ENCODE results near the gene CGREF1. TPM values are rescaled to one million over a fixed set of nuclear protein-coding genes. Genes with fewer than 3 reads are reported as not detected.

CGREF1 gene
- total and polyA plus RNA-seq, 3 experiments from 2014 or later: 0.17 to 3.5 (median 2.7) TPM

DNA sequence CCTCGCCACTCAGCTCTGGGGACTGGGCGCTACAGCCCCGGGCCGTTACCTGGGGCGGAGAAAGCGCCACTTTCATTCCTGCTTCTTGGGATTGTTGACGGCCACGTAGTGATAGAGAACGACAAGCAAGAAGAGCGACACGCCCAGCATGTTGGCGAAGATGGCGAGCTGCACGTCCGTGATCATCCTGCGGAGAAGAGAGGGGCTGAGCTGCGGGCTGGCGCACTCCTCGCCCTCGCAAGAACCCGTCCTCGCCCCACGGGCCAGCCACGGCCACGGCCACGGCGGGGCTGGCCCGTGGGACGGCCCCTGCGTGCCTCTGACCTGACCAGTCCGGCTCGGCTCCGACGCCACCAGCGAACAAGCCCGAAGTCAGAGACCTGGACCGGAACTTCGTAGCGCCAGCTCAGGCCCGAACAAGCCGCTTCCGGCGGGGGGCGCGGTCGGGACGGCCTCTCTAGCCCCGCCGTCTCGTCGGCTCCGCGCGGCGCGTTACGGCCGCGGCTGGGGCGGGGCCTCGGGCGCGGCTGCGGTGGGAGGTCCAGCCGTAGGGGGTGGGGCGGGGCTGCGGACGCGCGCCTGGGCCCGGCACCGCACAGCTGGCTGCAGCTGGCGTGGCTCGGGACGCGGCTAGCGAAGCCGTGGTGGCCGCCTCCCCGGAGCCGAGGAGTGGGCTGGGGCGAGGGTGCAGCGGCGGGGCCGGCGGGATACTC, 47.5 kb downstream of the CGREF1 start, which contains the start of gene OST4:
Gene OST4 (minus strand): TSS at position 378 of the 713 bp plus-strand sequence.
- peak within 1 kb of the TSS; percentile 82 for H3K4me3 ChIP-seq (ENCODE audit: low read length)
- no peaks in the 10 kb centered on the region for H3K27me3 ChIP-seq (ENCODE audit: insufficient read depth, low read length, poor library complexity, severe bottlenecking)
- no peaks in the 10 kb centered on the region for H3K9me3 ChIP-seq (ENCODE audit: low read length)
- peaks cover 44% of the 10 kb centered on the region for H3K4me1 ChIP-seq (ENCODE audit: insufficient read depth, low read length)
- ChIA-PET CTCF (interaction anchor here (1.0 to 1.7 kb wide), 7 partner anchors 9 to 21 kb away, joined by 3 to 11 read pairs (median 3); partner anchors contain the start of genes AGBL5 and KHK), POLR2A (interaction anchor here (0.6 to 2.8 kb wide), 14 partner anchors 9 to 701 kb away, joined by 3 to 58 read pairs (median 5); partner anchors contain the start of genes ABHD1, AGBL5, ATRAID and KHK)
- peak; percentile 85 to 89 (median 88) for DNase-seq
- Mint-ChIP-seq H3K4me3 (peak within 1 kb of the TSS; percentile 91 to 98 (median 97)), H3K36me3 (peaks cover 0 to 39% (median 4%) of the 10 kb centered on the region in 3 donors), H3K27ac (peak within 1 kb of the TSS; percentile 88 to 99 (median 98)), H3K27me3 (no peaks in the 10 kb centered on the region), H3K4me1 (peaks cover 58 to 82% (median 75%) of the 10 kb centered on the region in 3 donors), H3K9me3 (no peaks in the 10 kb centered on the region)
- H3K27ac ChIP-seq (ENCODE audit: low read depth, low read length): peak within 1 kb of the TSS; percentile 96
- peaks cover 26% of the 10 kb centered on the region for H3K36me3 ChIP-seq (ENCODE audit: insufficient read depth, low read length)

DNA sequence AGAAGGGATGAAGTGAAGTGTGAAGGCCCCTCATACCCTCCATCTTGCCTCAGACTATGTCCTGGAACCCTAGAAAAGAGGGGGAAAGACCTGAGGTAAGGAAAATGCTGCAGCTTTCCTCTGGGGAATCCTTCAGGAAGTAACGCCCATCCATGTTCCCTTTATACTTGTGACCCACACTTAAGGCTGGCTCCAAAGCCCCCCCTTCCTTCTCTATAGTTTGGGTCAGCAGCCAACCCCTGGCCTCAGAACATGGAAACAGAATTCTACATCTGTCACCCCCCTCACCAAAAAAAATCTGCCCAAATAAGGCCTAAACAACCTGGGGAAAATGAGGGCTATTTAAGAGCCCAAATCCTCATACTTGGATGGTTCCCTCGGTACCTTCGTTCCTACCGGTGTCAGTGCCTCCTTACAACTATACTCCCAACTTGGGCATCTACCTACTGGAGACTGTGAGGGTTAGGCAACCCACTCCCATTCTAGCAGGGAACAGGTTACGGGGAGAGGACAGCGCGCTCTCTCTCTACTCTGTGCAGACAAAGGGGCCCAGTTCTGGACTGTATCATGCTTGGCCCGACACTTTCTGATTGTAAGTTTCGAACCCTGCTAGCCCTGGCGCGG, 48.2 kb downstream of the CGREF1 start:
- H3K4me3 ChIP-seq (ENCODE audit: low read length): peak overlapping the region; percentile 82
- Mint-ChIP-seq H3K27ac (peak overlapping the region; percentile 88 to 99 (median 98)), H3K4me1 (peaks cover 56 to 81% (median 74%) of the 10 kb centered on the region in 3 donors), H3K36me3 (peaks cover 0 to 45% (median 6%) of the 10 kb centered on the region in 3 donors), H3K4me3 (peak overlapping the region; percentile 91 to 98 (median 97)), H3K27me3 (no peaks in the 10 kb centered on the region), H3K9me3 (no peaks in the 10 kb centered on the region)
- CTCF ChIA-PET: interaction anchor here (1.0 to 1.7 kb wide), 6 partner anchors 8 to 20 kb away, joined by 3 to 11 read pairs (median 4); partner anchors contain the start of genes AGBL5 and KHK
- peaks cover 26% of the 10 kb centered on the region for H3K36me3 ChIP-seq (ENCODE audit: insufficient read depth, low read length)
- H3K27me3 ChIP-seq (ENCODE audit: insufficient read depth, low read length, poor library complexity, severe bottlenecking): no peaks in the 10 kb centered on the region
- peaks cover 37% of the 10 kb centered on the region for H3K4me1 ChIP-seq (ENCODE audit: insufficient read depth, low read length)
- DNase-seq: no peak
- POLR2A ChIA-PET: interaction anchor here (0.6 to 2.8 kb wide), 12 partner anchors 9 to 702 kb away, joined by 3 to 58 read pairs (median 5); partner anchors contain the start of genes ABHD1, AGBL5, ATRAID and KHK
- H3K27ac ChIP-seq (ENCODE audit: low read depth, low read length): peak overlapping the region; percentile 96
- H3K9me3 ChIP-seq (ENCODE audit: low read length): no peaks in the 10 kb centered on the region

DNA sequence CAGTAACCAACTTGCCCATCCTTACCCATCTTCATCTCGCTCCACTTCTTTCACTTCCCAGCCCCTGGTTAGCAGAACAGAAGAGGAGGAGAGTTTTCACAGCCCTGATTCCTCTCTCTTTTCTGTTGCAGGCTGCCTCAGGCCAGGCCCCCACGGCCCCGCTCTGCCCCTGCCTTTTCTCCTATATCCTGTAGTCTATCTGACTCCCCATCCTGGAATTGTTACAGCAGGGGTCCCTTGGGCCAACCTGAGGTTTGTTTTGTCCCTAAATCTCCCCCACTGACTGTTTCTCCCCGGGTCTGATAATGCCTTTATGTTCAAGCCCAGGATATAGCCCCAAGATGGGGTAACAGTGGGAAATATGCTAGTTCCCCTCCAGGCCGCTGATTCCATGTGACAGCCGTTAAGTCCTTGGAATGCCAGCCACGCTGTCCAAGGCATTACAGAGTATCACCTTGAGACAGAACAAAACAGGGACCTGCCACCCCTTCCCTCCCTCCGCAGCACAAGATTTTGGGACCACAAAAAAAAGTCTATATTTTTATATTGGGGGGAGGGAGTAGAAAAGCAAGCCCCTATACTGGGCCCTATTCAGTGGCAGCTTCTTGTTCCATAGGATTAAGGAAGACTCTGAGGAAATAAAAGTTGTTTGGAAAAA, 48.8 kb downstream of the CGREF1 start:
- peaks cover 53 to 81% (median 73%) of the 10 kb centered on the region in 3 donors for H3K4me1 Mint-ChIP-seq
- peaks cover 0 to 52% (median 6%) of the 10 kb centered on the region in 3 donors for H3K36me3 Mint-ChIP-seq
- peak overlapping the region; percentile 82 for H3K4me3 ChIP-seq (ENCODE audit: low read length)
- peak overlapping the region; percentile 96 for H3K27ac ChIP-seq (ENCODE audit: low read depth, low read length)
- H3K4me1 ChIP-seq (ENCODE audit: insufficient read depth, low read length): peaks cover 31% of the 10 kb centered on the region
- POLR2A ChIA-PET: interaction anchor here (2.6 kb wide), 1 partner anchor 19 kb away, joined by 58 read pairs; the partner anchor contains the start of gene AGBL5
- peaks cover 26% of the 10 kb centered on the region for H3K36me3 ChIP-seq (ENCODE audit: insufficient read depth, low read length)
- H3K4me3 Mint-ChIP-seq: peak overlapping the region; percentile 91 to 98 (median 97)
- H3K27me3 Mint-ChIP-seq: no peaks in the 10 kb centered on the region
- no peaks in the 10 kb centered on the region for H3K27me3 ChIP-seq (ENCODE audit: insufficient read depth, low read length, poor library complexity, severe bottlenecking)
- H3K9me3 Mint-ChIP-seq: no peaks in the 10 kb centered on the region
- DNase-seq: no peak
- no peaks in the 10 kb centered on the region for H3K9me3 ChIP-seq (ENCODE audit: low read length)
- CTCF ChIA-PET: no interaction called here
- H3K27ac Mint-ChIP-seq: peak overlapping the region; percentile 79 to 99 (median 98)

DNA sequence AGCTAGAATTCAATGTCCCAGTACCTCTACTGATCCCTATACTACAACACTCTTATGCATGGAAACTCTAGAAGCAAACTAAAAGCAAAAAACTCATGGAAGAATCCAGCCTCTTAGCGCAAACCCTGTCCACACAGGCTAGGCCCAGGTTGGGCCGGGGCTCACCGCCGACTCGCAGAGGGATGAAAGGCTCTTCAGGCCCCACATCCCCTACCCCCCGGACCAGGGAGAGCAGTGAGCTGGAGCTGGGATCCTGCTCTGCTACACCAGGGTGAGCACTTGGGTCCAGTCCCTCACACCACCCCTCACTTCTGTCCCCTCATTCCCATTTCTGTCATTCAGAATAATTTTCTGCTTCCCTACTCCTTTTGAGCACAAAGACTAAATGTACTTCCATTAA, 49.5 kb downstream of the CGREF1 start:
- peak overlapping the region in 7 of 8 donors; percentile 18 to 99 (median 81) for H3K27ac Mint-ChIP-seq
- no peak overlapping the region for H3K27ac ChIP-seq (ENCODE audit: low read depth, low read length)
- H3K27me3 ChIP-seq (ENCODE audit: insufficient read depth, low read length, poor library complexity, severe bottlenecking): no peaks in the 10 kb centered on the region
- no peak for DNase-seq
- H3K4me3 ChIP-seq (ENCODE audit: low read length): no peak overlapping the region
- H3K4me3 Mint-ChIP-seq: peak overlapping the region; percentile 47 to 98 (median 97)
- no peaks in the 10 kb centered on the region for H3K27me3 Mint-ChIP-seq
- H3K36me3 ChIP-seq (ENCODE audit: insufficient read depth, low read length): peaks cover 26% of the 10 kb centered on the region
- ChIA-PET CTCF (interaction anchor here (1.6 to 1.8 kb wide), 3 partner anchors 11 to 18 kb away, joined by 3 to 7 read pairs (median 4); partner anchors contain the start of gene AGBL5), POLR2A (interaction anchor here (2.6 kb wide), 1 partner anchor 18 kb away, joined by 58 read pairs; the partner anchor contains the start of gene AGBL5)
- no peaks in the 10 kb centered on the region for H3K9me3 Mint-ChIP-seq
- peaks cover 24% of the 10 kb centered on the region for H3K4me1 ChIP-seq (ENCODE audit: insufficient read depth, low read length)
- H3K36me3 Mint-ChIP-seq: peaks cover 0 to 55% (median 6%) of the 10 kb centered on the region in 3 donors
- no peaks in the 10 kb centered on the region for H3K9me3 ChIP-seq (ENCODE audit: low read length)
- peaks cover 47 to 74% (median 67%) of the 10 kb centered on the region in 3 donors for H3K4me1 Mint-ChIP-seq

DNA sequence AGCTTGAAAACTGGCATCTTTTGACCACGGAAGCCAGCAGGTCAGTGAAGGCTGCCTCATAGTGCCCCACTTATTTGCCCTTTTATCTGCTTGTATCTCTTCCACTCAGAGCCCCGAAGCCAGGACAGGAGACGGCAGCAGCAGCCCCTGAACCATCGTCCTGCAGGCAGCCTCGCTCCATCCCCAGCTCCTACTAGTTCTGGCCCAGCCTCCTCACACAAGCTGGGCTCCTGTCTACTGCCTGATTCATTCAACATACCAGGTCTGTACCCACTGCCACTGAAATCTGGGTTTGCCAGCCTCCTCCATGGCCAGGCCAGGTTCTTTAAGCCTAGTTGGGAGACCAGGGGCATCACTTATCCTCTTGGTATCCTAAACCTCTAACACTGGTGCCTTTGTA, 51.5 kb downstream of the CGREF1 start:
- peaks cover 0 to 71% (median 10%) of the 10 kb centered on the region in 3 donors for H3K36me3 Mint-ChIP-seq
- H3K27ac Mint-ChIP-seq: peak overlapping the region in 3 of 8 donors; percentile 27 to 88 (median 81)
- H3K27me3 Mint-ChIP-seq: no peaks in the 10 kb centered on the region
- no peak for DNase-seq
- peaks cover 24% of the 10 kb centered on the region for H3K4me1 ChIP-seq (ENCODE audit: insufficient read depth, low read length)
- no peaks in the 10 kb centered on the region for H3K9me3 ChIP-seq (ENCODE audit: low read length)
- peak overlapping the region in 1 of 7 donors; percentile 30 for H3K4me3 Mint-ChIP-seq
- ChIA-PET CTCF (interaction anchor here (1.4 kb wide), 1 partner anchor 12 kb away, joined by 6 read pairs; no protein-coding TSS in a partner anchor), POLR2A (interaction anchor here (0.7 kb wide), 1 partner anchor 13 kb away, joined by 7 read pairs; no protein-coding TSS in a partner anchor)
- no peak overlapping the region for H3K27ac ChIP-seq (ENCODE audit: low read depth, low read length)
- peaks cover 42 to 68% (median 59%) of the 10 kb centered on the region in 3 donors for H3K4me1 Mint-ChIP-seq
- H3K27me3 ChIP-seq (ENCODE audit: insufficient read depth, low read length, poor library complexity, severe bottlenecking): no peaks in the 10 kb centered on the region
- H3K9me3 Mint-ChIP-seq: no peaks in the 10 kb centered on the region
- no peak overlapping the region for H3K4me3 ChIP-seq (ENCODE audit: low read length)
- peaks cover 31% of the 10 kb centered on the region for H3K36me3 ChIP-seq (ENCODE audit: insufficient read depth, low read length)

DNA sequence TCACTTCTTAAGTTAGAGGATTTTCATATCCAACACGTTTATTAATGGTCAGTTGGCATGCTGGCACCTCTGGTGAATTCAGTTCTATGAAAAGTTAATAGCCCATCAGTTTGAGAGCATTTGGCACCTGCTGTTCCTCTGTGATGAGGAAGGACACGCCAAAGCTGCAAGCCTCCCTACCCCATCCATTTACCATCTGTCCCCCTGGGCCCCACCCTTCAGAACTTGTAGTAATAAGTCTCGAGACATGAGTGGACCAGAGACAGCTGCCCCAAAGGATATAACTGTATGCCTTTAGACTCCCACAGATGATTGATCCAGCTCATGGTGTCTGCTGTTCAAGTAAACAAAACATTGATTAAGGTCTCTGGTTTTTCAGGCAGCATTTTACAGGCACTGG, 53.8 kb downstream of the CGREF1 start:
- Mint-ChIP-seq H3K9me3 (no peaks in the 10 kb centered on the region), H3K27me3 (no peaks in the 10 kb centered on the region), H3K4me1 (peaks cover 29 to 52% (median 49%) of the 10 kb centered on the region in 3 donors), H3K4me3 (peak overlapping the region in 1 of 7 donors; percentile 73), H3K36me3 (peaks cover 0 to 71% (median 11%) of the 10 kb centered on the region in 3 donors), H3K27ac (peak overlapping the region in 2 of 8 donors; percentile 47 to 77)
- H3K27me3 ChIP-seq (ENCODE audit: insufficient read depth, low read length, poor library complexity, severe bottlenecking): no peaks in the 10 kb centered on the region
- no peak overlapping the region for H3K4me3 ChIP-seq (ENCODE audit: low read length)
- ChIA-PET CTCF (interaction anchor here (0.6 to 1.2 kb wide), 2 partner anchors 13 to 49 kb away, joined by 3 read pairs; no protein-coding TSS in a partner anchor), POLR2A (no interaction called here)
- DNase-seq: no peak
- peaks cover 25% of the 10 kb centered on the region for H3K36me3 ChIP-seq (ENCODE audit: insufficient read depth, low read length)
- no peaks in the 10 kb centered on the region for H3K9me3 ChIP-seq (ENCODE audit: low read length)
- H3K27ac ChIP-seq (ENCODE audit: low read depth, low read length): no peak overlapping the region
- peaks cover 10% of the 10 kb centered on the region for H3K4me1 ChIP-seq (ENCODE audit: insufficient read depth, low read length)

DNA sequence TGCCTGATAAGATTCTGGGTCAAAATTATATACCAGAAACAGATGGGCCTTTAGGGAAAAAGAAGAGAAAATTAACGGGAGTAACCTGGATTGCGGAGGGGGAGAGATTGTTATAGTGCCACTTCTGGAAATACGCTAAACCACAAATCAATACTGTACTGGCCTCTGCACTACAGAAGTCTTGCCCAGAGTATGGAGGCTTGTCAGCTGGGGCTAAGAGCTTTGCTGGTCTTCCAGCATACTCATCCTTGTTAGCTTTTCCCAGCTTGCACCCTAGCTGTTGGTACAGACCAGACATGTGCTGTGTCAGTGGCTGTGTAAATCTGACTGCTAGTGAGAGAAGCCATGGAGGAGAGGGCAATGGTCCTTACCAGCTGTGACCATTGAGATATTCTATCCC, 58.6 kb downstream of the CGREF1 start:
- Mint-ChIP-seq H3K4me1 (peaks cover 2 to 13% (median 12%) of the 10 kb centered on the region in 3 donors), H3K9me3 (no peaks in the 10 kb centered on the region), H3K4me3 (no peak overlapping the region), H3K36me3 (peaks cover 0 to 59% (median 5%) of the 10 kb centered on the region in 3 donors), H3K27ac (peak overlapping the region in 2 of 8 donors; percentile 29 to 40), H3K27me3 (peaks cover 0 to 2% of the 10 kb centered on the region in 2 donors)
- no peak for DNase-seq
- peaks cover 19% of the 10 kb centered on the region for H3K36me3 ChIP-seq (ENCODE audit: insufficient read depth, low read length)
- H3K27ac ChIP-seq (ENCODE audit: low read depth, low read length): no peak overlapping the region
- no peaks in the 10 kb centered on the region for H3K4me1 ChIP-seq (ENCODE audit: insufficient read depth, low read length)
- H3K27me3 ChIP-seq (ENCODE audit: insufficient read depth, low read length, poor library complexity, severe bottlenecking): no peaks in the 10 kb centered on the region
- H3K4me3 ChIP-seq (ENCODE audit: low read length): no peak overlapping the region
- POLR2A ChIA-PET: interaction anchor here (3.1 kb wide), 1 partner anchor 11 kb away, joined by 15 read pairs; the partner anchor contains the start of gene OST4
- no peaks in the 10 kb centered on the region for H3K9me3 ChIP-seq (ENCODE audit: low read length)
- CTCF ChIA-PET: no interaction called here
